NCI-H146 (cell line): Measurements from ENCODE around the gene RBM5.
A peak's percentile ranks its signal among the peaks of the same experiment; 100 is the strongest.

Source experiments
- DNase-seq: peaks from one replicate; lab custom pipeline; 2025; lab: John Stamatoyannopoulos, UW

RBM5 gene

DNA sequence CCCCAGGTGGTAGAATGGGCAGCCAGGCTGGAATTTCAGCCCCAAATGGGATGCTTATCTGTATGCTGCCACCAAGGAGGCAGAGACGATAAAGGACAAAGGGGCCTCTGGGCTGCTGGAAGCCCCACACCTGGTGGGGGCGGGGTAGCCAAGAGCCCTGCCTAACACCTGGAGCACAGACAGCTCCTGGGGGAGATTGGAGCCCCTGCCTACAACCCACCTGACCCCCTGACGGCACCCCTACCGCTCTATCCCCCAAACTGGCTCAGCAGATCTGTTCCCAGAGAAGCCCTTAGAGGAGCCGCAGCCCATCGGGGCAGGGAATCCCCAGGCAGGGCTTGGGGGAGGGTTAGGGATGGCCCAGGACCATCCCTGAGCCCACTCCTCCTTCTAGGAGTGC lies 50.6 kb downstream of the RBM5 start:
- DNase-seq: no peak

DNA sequence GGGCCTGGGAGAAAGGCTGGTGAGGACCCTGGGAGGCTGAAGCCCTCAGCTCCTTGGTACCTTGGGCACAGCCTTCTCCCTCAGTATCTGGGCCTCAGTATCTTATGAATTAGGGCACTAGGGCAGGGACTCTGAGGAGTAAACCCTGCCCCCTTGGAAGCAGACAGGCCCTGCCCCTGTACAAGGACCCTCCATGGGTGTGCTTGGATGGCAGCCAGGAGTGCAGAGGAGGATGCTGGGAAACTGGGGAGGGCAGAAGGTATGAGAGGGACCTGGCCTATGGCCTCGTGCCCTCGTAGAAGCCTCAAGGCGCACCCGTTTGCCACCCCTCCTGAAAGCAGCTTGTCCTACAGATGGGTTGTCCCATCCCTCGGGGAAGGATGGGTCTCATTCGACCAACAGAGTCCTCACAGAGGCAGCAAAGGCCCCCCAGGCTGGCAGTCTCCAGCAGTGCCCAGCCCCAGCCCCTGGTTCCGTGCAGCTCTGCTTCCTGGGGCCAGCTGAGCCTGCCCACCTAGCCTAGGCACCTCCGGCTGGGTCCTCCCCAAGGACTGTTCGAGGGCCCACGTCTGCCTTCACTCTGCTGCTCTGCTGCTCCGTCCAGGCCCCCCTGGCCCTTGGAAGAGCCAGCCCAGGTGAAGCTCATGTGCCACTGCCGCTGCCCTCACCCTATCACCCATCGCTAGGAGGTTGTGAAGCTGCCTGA lies 51.2 kb downstream of the RBM5 start:
- DNase-seq: no peak

DNA sequence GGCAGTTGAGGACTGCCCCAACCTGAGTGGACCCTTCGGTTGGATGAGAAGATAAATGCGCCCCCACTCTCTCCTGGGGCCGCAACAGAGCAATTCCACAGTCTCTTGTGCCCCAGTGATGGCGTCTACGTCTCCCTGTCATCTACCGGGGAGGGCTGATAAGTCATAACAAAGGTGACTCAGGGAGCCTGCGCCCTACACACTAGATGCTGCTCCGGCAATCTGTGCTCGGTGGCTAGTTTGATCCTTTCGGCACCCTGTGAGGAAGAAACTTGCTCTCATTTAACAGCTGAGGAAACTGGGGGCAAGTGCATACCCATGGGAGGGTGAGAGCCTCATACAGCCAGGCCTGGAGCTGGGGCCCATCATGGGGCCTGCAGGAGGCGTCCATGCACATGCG lies 52.3 kb downstream of the RBM5 start:
- DNase-seq: no peak

DNA sequence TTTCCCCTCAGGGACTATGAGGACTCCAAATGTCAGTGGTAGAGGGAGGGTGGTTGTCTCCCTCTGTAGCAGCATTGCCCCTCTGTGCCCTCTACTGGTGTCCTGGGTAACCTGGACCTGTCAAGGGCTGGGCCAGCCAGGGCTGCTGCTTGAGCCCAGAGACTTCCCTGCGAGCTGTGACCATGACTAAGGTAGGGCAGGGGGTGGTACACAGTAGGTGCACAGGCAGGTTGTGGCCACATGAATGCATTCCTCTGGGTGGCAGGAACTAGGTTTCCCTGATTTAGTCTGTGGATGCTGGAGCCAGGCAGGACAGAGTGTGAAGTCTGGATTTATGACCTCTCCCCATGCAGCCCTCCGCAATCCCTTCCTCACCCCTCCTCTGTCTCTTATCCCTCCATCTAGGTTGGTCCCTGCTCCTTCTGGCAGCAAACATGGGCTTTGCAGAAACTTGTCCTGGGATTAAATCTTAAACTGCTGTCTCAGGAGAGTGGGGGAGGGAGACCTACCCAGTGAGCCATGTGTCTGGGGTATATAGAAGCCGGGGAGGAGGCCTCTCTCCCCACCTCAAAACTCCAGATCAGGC lies 57.7 kb downstream of the RBM5 start:
- no peak for DNase-seq

DNA sequence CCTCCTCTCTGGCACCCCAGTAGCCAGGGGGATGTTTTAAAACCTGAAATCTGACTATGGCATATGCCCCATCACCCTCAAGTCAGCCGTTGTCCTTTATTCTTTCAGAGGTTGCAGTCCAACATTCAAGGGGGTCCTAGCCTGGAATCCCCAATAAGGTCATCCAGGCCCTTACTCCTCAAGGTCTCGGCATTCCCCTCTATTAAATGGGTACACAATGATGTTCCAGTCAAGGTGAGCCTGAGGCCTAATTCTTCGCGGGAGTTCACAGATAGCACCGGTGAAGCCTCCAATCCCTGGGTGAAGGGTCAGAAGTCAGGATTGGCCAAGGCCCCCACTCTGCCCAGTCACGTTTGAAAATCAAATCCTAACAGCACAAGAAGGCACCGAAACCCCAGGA lies 58.3 kb downstream of the RBM5 start:
- no peak for DNase-seq

DNA sequence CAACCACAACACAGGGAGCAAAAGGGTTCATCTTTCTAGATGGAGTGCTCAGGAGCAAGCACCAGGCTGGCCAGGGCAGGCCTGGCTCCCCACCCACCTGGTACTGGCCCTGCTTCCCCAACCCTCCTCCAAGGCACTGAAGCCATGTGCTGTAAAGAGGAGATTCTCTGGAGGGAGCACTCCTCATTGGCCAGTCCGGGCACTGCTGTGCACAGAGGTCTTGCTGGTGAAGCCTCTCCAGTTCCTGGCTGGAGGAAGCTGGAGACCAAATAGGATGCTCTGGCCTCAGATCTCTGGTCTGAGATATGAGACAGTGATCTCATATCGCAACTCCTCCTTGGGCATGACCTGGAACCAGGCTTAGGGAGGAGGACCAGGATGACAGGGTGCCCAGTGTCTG lies 58.7 kb downstream of the RBM5 start:
- DNase-seq: no peak

DNA sequence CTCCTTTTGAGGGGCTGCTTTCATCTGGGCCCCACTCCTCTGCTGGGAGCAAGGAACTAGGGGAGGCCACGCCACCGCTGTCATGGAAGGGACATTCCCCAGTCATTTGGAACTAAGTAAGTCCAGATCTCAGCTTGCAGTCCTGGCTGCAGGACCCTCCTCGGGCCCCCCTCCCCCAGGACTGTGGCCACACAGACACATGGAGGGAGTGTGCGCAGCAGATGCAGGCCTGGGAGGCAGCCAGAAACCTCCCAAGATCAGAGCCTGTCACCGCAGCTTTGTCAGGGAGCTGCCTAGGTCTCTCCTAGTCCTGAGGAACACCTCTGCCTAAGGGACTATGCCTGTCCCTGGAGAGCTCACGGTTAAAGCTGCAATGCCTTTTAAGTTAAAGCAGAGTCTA lies 59.1 kb downstream of the RBM5 start:
- no peak for DNase-seq

DNA sequence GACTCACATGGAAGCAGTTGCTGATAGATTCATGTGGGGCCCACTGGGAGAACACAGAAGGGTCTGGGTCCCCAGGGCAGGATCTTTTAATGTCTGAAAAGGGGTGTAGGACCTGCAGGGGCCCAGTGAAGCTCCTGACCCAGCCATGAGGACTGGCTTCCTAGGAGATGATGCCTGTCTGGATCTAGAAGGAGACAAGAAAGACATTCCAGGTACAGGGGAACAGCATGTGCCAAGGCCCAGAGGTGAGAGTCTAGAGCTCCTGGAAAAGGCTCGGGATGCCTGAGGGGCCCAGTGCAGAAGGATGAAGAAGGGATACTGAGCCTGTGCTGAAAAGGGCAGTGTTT lies 61.7 kb downstream of the RBM5 start:
- DNase-seq: no peak

DNA sequence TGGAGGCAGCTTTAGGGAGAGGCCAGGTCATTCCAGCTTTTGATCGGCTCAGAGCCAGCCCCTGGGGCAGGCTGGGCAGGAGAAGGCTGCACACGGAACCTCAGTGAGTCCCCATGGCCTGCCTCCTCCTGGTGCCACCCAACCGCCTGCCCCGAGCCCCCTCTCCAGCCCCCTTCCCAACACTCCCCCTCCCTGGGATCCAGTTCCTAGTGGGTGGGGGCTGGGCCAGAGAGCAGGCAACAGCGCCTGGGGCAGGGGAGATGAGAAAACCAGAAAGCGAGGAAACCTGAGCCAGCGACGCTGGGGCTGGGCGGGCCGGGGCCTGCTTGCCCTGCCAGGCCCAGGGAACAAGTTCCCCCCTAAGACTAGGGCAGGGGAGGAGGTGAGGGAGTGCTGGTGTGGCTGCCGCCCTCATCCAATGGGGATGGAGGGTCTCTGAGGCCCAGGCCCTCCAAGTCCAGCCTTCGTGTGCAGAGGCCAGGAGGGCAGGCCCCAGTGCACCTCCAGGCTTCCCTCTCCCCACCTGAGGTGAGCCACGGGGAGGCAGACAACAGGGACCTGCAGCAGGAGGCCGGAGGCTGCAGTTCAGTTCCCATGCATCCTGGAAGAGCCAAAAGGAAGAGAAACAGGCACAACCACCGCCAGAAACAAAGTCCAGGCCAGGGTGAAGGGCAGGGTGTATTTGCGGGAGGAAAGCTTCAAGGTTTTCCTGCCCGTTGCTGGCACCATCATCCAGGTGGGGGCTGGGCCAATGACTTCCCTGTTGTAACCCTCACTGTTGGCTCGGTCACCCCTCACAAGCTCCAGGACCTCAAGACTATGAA lies 62.4 kb downstream of the RBM5 start:
- DNase-seq: no peak

DNA sequence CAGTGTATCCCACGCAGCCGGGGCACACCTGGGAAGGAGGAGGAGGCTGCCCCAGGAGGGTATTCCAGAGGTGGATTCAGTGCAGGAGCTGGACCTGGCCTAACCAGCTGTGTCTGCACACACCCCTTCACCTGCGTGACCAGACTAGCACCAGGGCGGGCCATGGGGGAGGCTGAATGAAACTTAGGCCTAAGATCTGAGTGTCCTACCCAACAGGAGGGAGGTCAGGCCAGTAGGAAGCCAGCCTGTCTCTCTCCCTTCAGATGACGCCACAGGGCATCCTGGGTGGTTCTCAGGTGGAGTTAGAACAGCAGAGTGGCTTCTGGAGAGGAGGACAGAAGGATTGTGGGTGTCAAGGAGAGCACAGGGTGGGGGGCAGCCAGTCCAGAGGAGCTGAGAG lies 63.0 kb downstream of the RBM5 start:
- no peak for DNase-seq

DNA sequence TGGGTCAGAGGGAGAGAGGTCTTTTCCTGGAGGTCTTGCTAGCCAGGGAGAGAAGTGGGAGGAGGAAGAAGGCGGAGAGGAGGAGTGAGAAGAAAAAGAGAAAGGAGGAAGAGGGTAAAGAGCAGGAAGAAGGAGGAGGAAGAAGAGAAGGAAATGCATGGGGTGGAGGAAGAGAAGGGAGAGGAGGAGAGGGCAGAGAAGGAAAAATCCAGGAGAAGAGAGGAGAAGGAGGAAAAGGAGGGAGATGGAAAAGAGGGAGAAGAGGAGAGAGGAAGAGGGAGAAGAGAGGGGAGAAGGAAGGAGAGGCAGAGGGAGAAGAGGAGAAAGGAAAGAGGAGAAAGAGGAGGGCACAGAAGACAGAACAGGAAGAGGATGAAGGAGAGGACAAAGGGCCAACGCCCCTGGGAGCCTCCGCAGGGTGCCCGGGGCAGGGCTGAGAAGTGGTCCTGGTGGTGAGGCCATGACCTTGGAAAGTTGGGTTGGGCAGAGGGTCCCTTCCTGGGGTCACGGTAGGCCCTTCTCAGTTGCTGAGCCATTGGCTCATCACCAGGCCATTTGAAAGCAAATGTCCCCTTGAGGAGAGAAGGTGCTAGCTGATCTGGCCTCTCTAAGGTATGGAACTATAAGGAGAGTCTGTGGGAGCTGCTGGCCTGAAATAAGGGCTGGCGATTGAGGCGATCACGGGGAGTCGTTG lies 65.2 kb downstream of the RBM5 start:
- no peak for DNase-seq

DNA sequence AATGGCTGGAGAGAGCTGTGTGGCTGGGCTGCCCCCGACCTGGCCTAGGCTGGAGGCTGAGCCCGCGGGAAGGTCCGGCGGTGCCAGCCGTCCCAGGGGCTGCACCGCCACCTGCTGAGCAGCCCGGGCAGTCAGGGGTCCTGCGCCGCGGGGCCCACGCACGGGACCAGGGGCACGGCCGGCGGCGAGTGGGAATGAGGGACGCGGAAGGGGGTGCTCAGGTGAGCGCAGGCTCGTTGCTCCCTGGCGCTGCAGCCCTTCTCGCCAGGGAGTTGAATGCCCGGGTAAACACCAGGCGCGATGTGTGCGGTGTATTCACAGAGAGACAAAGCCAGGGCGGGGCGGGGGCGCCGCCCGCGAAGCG lies 65.7 kb downstream of the RBM5 start:
- no peak for DNase-seq

DNA sequence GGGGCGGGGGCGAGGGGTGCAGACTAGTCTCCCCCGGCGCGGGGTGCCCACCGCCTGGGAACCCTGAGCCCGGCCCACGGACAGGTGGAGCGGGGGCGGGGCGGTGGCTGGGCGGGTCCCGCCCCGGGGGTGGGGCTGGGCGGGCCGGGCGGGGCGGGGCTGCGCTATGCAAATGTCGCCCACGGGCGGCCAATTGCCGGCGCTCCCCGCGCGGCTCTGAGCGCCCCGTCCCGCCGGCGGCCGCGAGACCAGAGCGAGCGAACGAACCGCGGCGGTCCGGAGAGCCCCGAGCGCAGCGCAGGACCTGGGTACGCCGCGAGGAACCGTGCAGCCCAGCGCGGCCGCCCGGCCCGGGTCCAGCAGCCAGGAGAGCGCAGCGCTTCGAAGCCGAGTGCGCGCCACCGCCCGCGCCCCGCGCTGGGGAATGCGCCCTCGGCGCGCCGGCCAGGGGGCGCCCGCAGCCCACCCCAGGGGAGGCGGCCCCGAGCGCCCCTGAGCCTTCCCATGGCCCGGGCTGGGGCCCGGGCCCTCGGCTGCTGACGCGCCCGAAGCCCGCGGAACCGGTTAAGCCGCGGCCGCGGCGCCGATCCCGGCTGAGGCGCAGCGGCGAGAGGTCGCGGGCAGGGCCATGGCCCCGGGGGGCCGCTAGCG lies 66.2 kb downstream of the RBM5 start, which contains the start of gene SEMA3F:
SEMA3F (plus strand) TSS at position 485 of the 651 bp plus-strand sequence. CDS start 4,299 bp downstream, outside the sequence.
- peak; percentile 81 for DNase-seq

DNA sequence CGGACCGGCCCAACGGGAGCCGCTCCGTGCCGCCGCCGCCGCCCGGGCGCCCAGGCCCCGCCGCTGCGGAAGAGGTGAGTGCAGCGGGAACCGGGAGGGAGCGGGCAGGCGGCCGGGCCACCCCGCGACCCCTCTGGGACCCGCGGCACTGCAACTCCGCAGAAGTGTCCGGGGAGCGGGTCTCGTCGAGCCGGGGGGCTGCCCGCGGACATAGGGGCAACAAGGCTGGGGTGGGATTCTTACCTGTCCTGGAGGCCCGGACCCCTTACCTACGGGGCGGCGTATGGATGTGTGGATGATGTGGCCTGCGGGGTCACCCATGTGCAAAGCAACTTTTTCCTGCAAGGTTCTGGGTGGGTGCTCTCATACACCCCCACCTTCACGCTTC lies 66.8 kb downstream of the RBM5 start:
- no peak for DNase-seq

DNA sequence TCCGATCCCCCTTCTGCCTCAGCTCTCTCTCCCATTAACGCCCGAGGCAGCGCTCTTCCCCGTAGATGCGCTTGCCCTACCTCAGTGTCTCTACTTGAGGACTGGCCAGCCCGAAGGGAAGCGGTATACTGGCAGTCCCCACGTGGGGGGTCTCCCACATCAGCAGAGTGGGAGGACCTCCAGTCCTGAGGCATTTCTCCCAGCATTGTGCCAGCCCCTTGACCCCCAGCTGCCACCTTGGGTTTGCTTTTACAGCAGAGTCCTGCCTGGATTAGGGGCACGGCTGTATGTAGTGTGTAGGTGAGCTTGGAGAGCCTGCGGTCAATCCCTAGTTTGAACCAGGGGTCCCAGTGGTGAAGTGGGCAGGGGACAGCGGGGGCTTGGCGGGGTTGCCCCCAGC lies 67.2 kb downstream of the RBM5 start:
- no peak for DNase-seq

DNA sequence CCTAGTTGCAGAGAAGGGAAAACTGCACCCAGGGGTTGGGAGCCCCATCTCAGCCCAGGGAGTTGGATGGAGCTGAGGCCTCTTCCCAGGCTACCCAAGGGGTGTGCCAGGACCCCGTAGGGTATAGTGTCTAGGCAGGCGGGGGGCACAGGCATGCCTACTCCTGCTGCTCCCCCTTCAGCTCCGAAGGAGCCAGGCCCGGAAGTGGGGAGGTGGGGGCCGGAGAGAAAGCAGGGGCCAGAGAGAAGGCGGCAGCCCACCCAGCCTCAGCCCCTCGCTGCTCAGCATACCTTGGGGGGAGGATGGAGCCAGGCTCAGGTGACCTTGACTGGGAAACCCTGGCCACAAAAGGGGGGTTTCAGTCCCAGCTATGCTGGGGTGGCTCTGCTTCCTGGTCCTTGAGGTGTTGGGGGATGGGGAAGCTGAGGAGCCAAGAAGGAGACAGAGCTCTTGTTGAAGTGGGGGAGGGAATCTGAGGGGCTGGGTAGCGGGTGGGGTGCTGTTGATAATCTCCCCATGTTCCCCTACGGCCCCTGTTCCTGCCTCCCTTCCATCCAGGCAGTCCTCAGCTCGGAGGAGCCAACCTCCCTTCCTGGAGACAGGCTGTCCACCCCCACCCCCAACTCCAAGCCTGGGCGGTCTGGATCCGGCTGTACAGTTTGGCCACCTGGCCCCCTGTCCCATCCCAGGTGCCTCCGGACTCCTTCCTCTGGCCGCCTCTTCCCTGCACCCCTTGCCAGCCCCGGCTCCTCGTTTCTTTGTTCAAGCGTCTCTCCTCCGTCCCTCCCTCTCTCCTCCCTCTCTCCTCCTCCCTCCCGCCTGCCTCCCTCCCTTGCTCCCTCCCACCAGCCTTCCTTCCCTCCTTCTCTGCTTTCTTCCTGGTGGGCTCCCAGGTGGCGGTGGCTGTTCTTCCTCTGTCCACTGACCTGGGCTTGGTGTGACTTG lies 68.1 kb downstream of the RBM5 start:
- DNase-seq: no peak

DNA sequence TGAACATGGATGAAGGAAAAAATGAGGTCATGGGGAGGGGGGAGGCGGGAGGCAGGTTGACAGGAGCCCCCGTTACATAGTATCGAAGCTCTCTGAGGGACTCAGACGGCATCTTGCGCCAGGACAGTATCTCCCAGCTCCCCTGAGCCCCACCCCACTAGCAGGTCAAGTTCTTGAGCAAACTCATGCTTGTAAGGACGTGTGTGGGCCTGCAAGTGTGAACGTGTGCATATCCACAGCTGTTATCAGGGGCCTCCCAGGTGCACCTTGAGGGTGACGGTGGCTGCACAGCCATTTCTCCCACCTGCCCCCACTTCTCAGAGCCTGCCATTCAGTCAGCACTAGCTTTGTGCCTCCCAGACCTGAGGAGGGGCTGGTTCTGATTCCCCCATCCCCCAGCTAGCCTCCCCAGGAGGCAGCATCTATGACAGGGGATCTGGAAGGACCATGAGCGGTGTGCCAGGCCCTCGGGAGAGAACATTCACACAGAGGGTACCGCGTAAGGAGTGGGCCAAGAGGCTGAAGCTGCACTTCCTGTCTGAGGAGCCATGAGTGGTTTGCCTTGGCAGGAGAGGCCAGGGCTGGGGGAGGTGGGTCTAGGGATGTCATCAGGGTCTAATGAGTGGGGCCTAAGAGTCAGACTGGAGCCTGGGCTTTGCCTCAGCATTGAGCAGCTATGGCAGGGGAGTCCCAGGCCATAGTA lies 69.3 kb downstream of the RBM5 start:
- DNase-seq: no peak

DNA sequence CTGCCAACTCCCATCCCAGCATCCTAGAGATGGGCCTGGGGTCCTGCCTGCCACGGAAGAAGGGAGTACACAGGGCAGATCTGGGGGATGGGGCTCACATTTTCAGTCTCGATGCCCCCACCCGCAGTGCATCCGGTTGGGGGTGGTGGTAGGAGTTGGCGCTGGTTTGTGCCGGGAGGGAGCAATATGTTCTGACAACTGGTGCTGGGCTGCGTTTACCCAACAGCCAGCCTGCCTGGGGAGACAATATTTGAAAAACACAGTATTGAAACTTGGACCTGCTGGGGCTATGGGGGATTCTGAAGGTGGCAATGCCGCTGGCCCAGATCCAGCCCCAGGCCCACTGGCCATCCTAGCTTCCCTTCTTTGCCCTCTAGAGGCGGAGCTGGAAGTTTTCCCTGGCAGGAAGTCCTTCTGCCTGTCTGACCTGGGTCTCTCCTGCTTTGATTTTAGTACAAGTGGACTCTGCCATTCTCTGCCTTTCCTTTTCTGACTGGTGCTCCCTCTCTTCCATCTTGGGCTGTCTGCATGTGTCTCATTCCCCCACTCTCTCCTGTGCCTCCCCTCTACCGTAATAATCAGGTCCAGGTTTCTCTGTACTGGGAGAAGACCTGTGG lies 69.9 kb downstream of the RBM5 start:
- no peak for DNase-seq

DNA sequence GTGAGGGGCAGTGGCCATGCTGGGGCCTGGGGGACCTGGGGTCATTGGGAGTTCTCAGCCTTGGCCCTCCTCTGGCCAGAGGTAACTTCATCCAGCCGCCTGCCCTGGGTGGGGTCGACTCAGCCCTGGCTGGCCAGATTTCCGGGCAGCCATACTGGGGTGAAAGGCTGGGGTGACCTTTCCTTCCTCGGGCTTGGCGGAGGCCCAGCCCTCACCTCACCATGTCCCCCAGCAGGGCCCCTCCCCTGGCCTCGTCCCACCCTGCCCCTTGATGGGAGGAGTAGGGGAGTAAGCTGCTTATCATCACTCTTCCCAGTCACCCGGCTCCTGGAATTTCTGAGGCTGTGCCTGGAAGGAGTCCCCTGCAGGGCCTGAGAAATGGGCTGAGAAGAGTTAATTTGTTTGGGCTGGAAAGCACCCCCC lies 71.9 kb downstream of the RBM5 start:
- no peak for DNase-seq

DNA sequence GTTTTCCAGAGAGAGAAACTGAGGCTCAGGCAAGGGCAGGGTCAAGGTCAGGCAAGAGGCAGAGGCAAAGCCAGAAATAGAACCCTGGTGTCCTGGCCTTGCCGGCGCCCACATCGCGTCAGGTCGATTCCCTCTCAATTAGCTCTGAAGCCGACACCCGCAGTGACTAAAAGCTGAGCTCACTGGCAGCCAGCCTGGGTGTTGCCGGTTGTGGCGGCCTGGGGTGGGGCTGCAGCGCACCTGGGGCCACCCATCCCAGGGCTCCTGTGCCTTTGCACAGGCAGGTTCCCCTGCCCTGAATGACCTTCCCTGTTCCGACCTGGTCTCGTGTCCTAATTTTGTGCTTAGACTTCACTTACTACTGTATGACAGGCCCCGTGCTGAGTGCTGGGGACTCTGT lies 72.6 kb downstream of the RBM5 start:
- no peak for DNase-seq
